ENCODE measurements around the gene SEPHS2.

The SEPHS2 gene

GRCh38 chr16:30429418-30429677 lies 16.3 kb downstream of the SEPHS2 start:
- peak; percentile 36 for DNase-seq

GRCh38 chr16:30428055-30428454 lies 17.6 kb downstream of the SEPHS2 start:
- DNase-seq = no peak

GRCh38 chr16:30421010-30421409 lies 24.7 kb downstream of the SEPHS2 start:
- no peak for DNase-seq

- DNase-seq = no peak
These were observed 27.1 kb downstream of the SEPHS2 start for GRCh38 chr16:30418350-30419181.

GRCh38 chr16:30417529-30418349 lies 27.9 kb downstream of the SEPHS2 start:
- peak; percentile 64 for DNase-seq

GRCh38 chr16:30416624-30417528 lies 28.8 kb downstream of the SEPHS2 start:
- DNase-seq = no peak

GRCh38 chr16:30416047-30416603 lies 29.5 kb downstream of the SEPHS2 start:
- DNase-seq = no peak

GRCh38 chr16:30414159-30414558 lies 31.5 kb downstream of the SEPHS2 start:
- no peak for DNase-seq

- no peak for DNase-seq
These were observed 32.4 kb downstream of the SEPHS2 start for GRCh38 chr16:30413112-30413806.

GRCh38 chr16:30409125-30410060 lies 36.3 kb downstream of the SEPHS2 start:
- DNase-seq = peak; percentile 65

GRCh38 chr16:30407804-30408534 lies 37.7 kb downstream of the SEPHS2 start:
- no peak for DNase-seq

GRCh38 chr16:30407102-30407803 lies 38.4 kb downstream of the SEPHS2 start, which contains the start of gene ZNF771:
Gene ZNF771, plus strand, starts transcription at chr16:30407606. Its CDS starts 448 bp downstream, at chr16:30408054.
- DNase-seq = peak; percentile 81

- no peak for DNase-seq
These were observed 38.9 kb downstream of the SEPHS2 start for GRCh38 chr16:30406795-30407101.

- no peak for DNase-seq
These were observed 43.8 kb downstream of the SEPHS2 start for GRCh38 chr16:30401768-30402425.

GRCh38 chr16:30399435-30400186 lies 46.1 kb downstream of the SEPHS2 start:
- no peak for DNase-seq

- DNase-seq = no peak
These were observed 46.8 kb downstream of the SEPHS2 start for GRCh38 chr16:30398661-30399434.

Measured in kidney glomerular epithelial cell (primary cell).